Naive thymus-derived CD4-positive, alpha-beta T cell (primary cell): Measurements from ENCODE around the gene HIF1AN. TPM values are rescaled to one million over a fixed set of nuclear protein-coding genes. Genes with fewer than 3 reads are reported as not detected.

Experiments used
- ATAC-seq: fragments of 150-1000 bp; cut with Tn5 transposase; 2 replicates; pipeline ENCODE4 v1.10.0; 2021; ENCODE audit warnings: mild to moderate bottlenecking, moderate library complexity
- CTCF ChIA-PET: fragments of 350-600 bp; sonication (Branson Sonifier 250); formaldehyde crosslinking; loops from one replicate; lab custom pipeline; 2021; ENCODE audit warnings: antibody characterized with exemption; lab: Charles Lee
- POLR2A ChIA-PET: fragments of 350-600 bp; sonication (Branson Sonifier 250); formaldehyde crosslinking; loops from one replicate; lab custom pipeline; 2021; ENCODE audit warnings: antibody characterized with exemption, inconsistent platforms; lab: Charles Lee
- DNase-seq, 9 donors: peaks; one replicate each; pipeline versions ENCODE4 v3.0.0 to v3.0.0-alpha.2; 2020 to 2022; ENCODE audit warnings: mixed read lengths in 1 of 9
- H3K27ac ChIP-seq: one replicate; pipeline ENCODE4 v1.7.0; 2013; ENCODE audit warnings: mild to moderate bottlenecking, low read depth, low read length, moderate library complexity
- H3K27me3 ChIP-seq, 2 donors: one replicate each; pipeline ENCODE4 v1.7.0; 2013; ENCODE audit warnings: low read length in 2 of 2, mild to moderate bottlenecking in 2 of 2, moderate library complexity in 2 of 2; ENCODE audit not compliant: control insufficient read depth in 2 of 2, insufficient read depth in 2 of 2
- H3K36me3 ChIP-seq, 3 experiments: 1 replicate in 2 of 3; 2 replicates in 1 of 3; pipeline ENCODE4 v1.7.0; 2013; ENCODE audit warnings: low read length in 3 of 3, mild to moderate bottlenecking in 3 of 3, moderate library complexity in 1 of 3; ENCODE audit not compliant: insufficient read depth in 3 of 3, control insufficient read depth in 2 of 3
- H3K4me1 ChIP-seq, 2 donors: one replicate each; pipeline ENCODE4 v1.7.0; 2013; ENCODE audit warnings: low read length in 2 of 2, mild to moderate bottlenecking in 2 of 2, moderate library complexity in 1 of 2; ENCODE audit not compliant: control insufficient read depth in 2 of 2, insufficient read depth in 2 of 2
- H3K4me3 ChIP-seq: 2 replicates; pipeline ENCODE4 v1.7.0; 2013; ENCODE audit warnings: mild to moderate bottlenecking, low read length
- H3K9me3 ChIP-seq, 3 experiments: 1 replicate in 2 of 3; 2 replicates in 1 of 3; pipeline ENCODE4 v1.7.0; 2013; ENCODE audit warnings: low read length in 3 of 3; ENCODE audit not compliant: control insufficient read depth in 2 of 3
- H3K27ac Mint-ChIP-seq, 9 donors: one replicate each; pipeline ENCODE4 v1.8.0; 2020 to 2022; ENCODE audit warnings: mixed read lengths in 9 of 9, mild to moderate bottlenecking in 8 of 9, moderate library complexity in 5 of 9, inconsistent platforms in 2 of 9
- H3K27me3 Mint-ChIP-seq, 5 donors: one replicate each; pipeline ENCODE4 v1.8.0; 2021 to 2022; ENCODE audit warnings: mixed read lengths in 5 of 5, mild to moderate bottlenecking in 1 of 5
- H3K36me3 Mint-ChIP-seq, 5 donors: one replicate each; pipeline ENCODE4 v1.8.0; 2020 to 2022; ENCODE audit warnings: mixed read lengths in 5 of 5, mild to moderate bottlenecking in 3 of 5, inconsistent platforms in 1 of 5
- H3K4me1 Mint-ChIP-seq, 7 donors: one replicate each; pipeline ENCODE4 v1.8.0; 2020 to 2022; ENCODE audit warnings: mixed read lengths in 7 of 7, mild to moderate bottlenecking in 3 of 7, inconsistent platforms in 1 of 7
- H3K4me3 Mint-ChIP-seq, 10 donors: one replicate each; pipeline ENCODE4 v1.8.0; 2020 to 2022; ENCODE audit warnings: mild to moderate bottlenecking in 10 of 10, mixed read lengths in 10 of 10, moderate library complexity in 6 of 10, inconsistent platforms in 2 of 10
- H3K9me3 Mint-ChIP-seq, 11 donors: one replicate each; pipeline ENCODE4 v1.8.0; 2020 to 2022; ENCODE audit warnings: mixed read lengths in 11 of 11, mild to moderate bottlenecking in 4 of 11, inconsistent platforms in 1 of 11, moderate library complexity in 1 of 11
- intact Hi-C, 2 donors: fragments of 100-400 bp; cut with micrococcal nuclease; formaldehyde crosslinking; loops; one replicate each; pipeline ENCODE4 v1.15.1; 2023
- polyA plus RNA-seq, 2 donors: library from polyadenylated mRNA; unstranded; fragments of 300-500 nt; fragmentation: Illumina TruSeq; gene quantifications; one replicate each; pipeline ENCODE4 v1.2.3, GENCODE V29; 2021
- total RNA-seq, 6 experiments: library from RNA in 5 of 6; stranded (reverse) in 5 of 6; gene quantifications; 1 replicate in 5 of 6; 2 replicates in 1 of 6; pipeline ENCODE4 v1.2.3 and lab custom pipeline; 2021 to 2026

The HIF1AN gene
- total and polyA plus RNA-seq, 7 experiments from 2014 or later, result 24.0 to 74.9 (median 45.5) TPM

DNA sequence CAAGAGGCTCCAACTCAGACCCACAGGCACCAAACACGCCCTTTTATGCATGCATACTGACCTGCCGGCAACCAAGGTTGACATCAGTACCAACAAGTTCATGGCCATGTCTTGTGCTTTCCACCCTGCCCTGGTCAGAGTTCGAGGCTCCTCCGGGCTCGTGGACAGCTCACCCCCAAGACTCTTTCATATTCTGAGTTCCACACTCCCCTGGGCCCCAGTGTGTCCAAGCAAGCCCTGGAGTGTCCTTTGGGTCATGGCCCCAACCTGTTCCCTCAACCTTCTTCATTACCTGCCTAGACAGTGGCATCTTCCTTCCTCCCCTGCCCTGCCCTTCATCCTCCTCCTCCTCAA lies 40.5 kb downstream of the HIF1AN start:
- H3K36me3 ChIP-seq, result no peaks in the 10 kb centered on the region
- ATAC-seq (no peak), DNase-seq (no peak)
- H3K9me3 ChIP-seq, result no peaks in the 10 kb centered on the region
- no peaks in the 10 kb centered on the region for H3K4me1 ChIP-seq
- Mint-ChIP-seq H3K4me1 (no peaks in the 10 kb centered on the region), H3K9me3 (no peaks in the 10 kb centered on the region), H3K27ac (no peak overlapping the region), H3K36me3 (no peaks in the 10 kb centered on the region), H3K27me3 (peaks cover 19 to 50% (median 40%) of the 10 kb centered on the region in 5 donors), H3K4me3 (no peak overlapping the region)
- peaks cover 0 to 4% of the 10 kb centered on the region in 2 donors for H3K27me3 ChIP-seq
- ChIA-PET POLR2A (no interaction called here), CTCF (no interaction called here)
- H3K27ac ChIP-seq, result no peak overlapping the region
- intact Hi-C loops, result no loop called here
- no peak overlapping the region for H3K4me3 ChIP-seq

DNA sequence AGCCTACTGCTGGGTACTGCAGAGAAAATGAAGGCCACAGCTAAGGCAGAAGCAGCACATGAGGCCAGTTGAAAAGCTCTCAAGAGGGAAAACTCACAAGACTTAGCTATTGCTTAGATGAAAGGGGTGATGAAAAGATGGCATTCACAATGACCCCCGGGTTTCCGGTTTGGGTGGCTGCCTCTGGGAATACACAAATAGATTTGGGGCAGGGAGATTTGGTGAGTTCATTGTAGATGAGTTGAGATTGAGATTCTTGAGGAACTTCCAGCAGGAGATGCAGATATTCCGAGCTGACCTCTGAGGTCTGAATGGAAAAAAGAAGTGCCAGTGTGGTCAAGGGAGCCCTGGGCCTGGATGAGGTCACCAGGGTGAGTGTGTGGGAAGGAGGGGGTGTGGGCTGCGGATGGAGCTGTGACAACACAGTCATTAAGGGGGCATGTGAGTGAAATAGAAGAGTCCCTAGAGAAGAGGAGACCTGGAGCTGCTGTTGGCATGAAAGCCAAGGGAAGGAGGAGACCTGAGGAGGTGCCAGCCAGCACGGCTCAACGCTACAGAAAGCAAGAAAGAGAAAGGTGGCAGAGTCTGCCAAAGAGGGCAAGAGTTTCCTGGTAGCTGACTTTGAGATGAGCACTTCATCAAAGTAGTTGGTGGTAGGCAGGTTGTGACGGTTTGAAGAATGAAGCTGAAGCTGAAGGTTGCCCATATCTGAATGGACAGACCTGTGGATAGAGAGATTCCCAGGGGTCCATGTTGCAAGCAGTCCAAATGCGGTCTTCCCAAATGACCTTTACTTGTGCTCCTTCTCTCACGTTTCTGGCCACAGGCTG lies 43.7 kb downstream of the HIF1AN start:
- no peak overlapping the region for H3K27ac ChIP-seq
- ChIA-PET POLR2A (no interaction called here), CTCF (no interaction called here)
- H3K9me3 ChIP-seq, result no peaks in the 10 kb centered on the region
- intact Hi-C loops, result no loop called here
- no peak for DNase-seq
- no peak overlapping the region for H3K4me3 ChIP-seq
- H3K4me1 ChIP-seq, result no peaks in the 10 kb centered on the region
- Mint-ChIP-seq H3K4me3 (no peak overlapping the region), H3K27me3 (peaks cover 30 to 44% (median 40%) of the 10 kb centered on the region in 5 donors), H3K4me1 (no peaks in the 10 kb centered on the region), H3K36me3 (peaks cover 0 to 3% (median 0%) of the 10 kb centered on the region in 5 donors), H3K27ac (no peak overlapping the region), H3K9me3 (no peaks in the 10 kb centered on the region)
- ATAC-seq, result no peak
- H3K36me3 ChIP-seq, result no peaks in the 10 kb centered on the region
- no peaks in the 10 kb centered on the region for H3K27me3 ChIP-seq

DNA sequence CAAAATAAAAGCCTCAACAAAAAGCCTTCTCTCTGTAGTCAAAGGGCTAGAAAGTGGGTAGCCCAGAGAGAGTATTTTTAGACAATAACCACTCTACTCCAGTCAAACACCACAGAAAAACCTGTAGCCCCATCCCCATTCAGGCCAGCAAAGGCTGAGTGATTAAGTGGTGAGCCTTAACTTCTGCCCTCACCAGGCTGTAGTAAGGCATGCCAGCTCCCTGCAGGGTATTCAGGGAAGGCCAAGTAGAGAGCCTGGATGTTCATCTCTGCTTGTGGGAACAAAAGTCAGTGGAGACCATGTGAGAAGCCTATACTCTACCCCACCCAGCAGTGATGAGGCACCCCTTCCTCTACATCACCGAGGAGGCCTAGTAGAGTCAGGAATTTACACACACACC lies 51.2 kb downstream of the HIF1AN start:
- POLR2A ChIA-PET, result no interaction called here
- CTCF ChIA-PET, result no interaction called here
- peaks cover 66 to 79% (median 71%) of the 10 kb centered on the region in 5 donors for H3K27me3 Mint-ChIP-seq
- Histone ChIP-seq H3K36me3 (no peaks in the 10 kb centered on the region), H3K27ac (no peak overlapping the region), H3K4me1 (no peaks in the 10 kb centered on the region), H3K9me3 (no peaks in the 10 kb centered on the region), H3K27me3 (peaks cover 0 to 10% of the 10 kb centered on the region in 2 donors), H3K4me3 (no peak overlapping the region)
- ATAC-seq (no peak), DNase-seq (no peak)
- H3K4me1 Mint-ChIP-seq, result no peaks in the 10 kb centered on the region
- H3K9me3 Mint-ChIP-seq, result peaks cover 0 to 31% (median 10%) of the 10 kb centered on the region in 11 donors
- no peak overlapping the region for H3K4me3 Mint-ChIP-seq
- no peak overlapping the region for H3K27ac Mint-ChIP-seq
- intact Hi-C loops, result no loop called here
- peaks cover 0 to 5% (median 0%) of the 10 kb centered on the region in 5 donors for H3K36me3 Mint-ChIP-seq

DNA sequence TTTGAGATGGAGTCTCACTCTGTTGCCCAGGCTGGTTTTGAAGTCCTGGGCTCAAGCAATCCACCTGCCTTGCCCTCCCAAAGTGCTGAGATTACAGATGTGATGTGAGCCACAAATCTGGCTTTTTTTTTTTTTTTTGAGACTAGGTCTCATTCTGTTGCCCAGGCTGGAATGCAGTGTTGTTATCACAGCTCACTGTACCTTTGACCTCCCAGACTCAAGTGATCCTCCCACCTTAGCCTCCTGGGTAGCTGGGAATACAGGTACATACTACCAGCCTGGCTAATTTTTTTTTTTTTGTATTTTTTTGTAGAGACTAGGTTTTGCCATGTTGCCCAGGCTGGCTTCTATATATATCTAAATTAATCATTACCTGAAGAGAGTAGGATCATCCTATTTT lies 62.4 kb downstream of the HIF1AN start:
- H3K27me3 Mint-ChIP-seq, result peaks cover 23 to 64% (median 40%) of the 10 kb centered on the region in 5 donors
- intact Hi-C loops, result no loop called here
- peaks cover 0 to 3% (median 0%) of the 10 kb centered on the region in 11 donors for H3K9me3 Mint-ChIP-seq
- H3K4me1 Mint-ChIP-seq, result no peaks in the 10 kb centered on the region
- peaks cover 0 to 3% (median 0%) of the 10 kb centered on the region in 5 donors for H3K36me3 Mint-ChIP-seq
- Histone ChIP-seq H3K4me3 (no peak overlapping the region), H3K27me3 (peaks cover 0 to 5% of the 10 kb centered on the region in 2 donors), H3K27ac (no peak overlapping the region), H3K36me3 (no peaks in the 10 kb centered on the region), H3K4me1 (no peaks in the 10 kb centered on the region), H3K9me3 (no peaks in the 10 kb centered on the region)
- CTCF ChIA-PET, result interaction anchor here (0.8 kb wide), 1 partner anchor 213 kb away, joined by 3 read pairs; no protein-coding TSS in a partner anchor
- H3K4me3 Mint-ChIP-seq, result no peak overlapping the region
- no peak for ATAC-seq
- POLR2A ChIA-PET, result no interaction called here
- no peak for DNase-seq
- no peak overlapping the region for H3K27ac Mint-ChIP-seq

GRCh38 chr10:100600218-100600617 lies 64.5 kb downstream of the HIF1AN start:
- Histone ChIP-seq H3K4me3 (no peak overlapping the region), H3K27me3 (peaks cover 0 to 5% of the 10 kb centered on the region in 2 donors), H3K4me1 (no peaks in the 10 kb centered on the region), H3K36me3 (no peaks in the 10 kb centered on the region), H3K27ac (no peak overlapping the region), H3K9me3 (no peaks in the 10 kb centered on the region)
- Mint-ChIP-seq H3K36me3 (peaks cover 0 to 3% (median 0%) of the 10 kb centered on the region in 5 donors), H3K4me1 (no peaks in the 10 kb centered on the region), H3K27ac (no peak overlapping the region), H3K9me3 (peaks cover 0 to 8% (median 3%) of the 10 kb centered on the region in 11 donors), H3K27me3 (peaks cover 31 to 67% (median 45%) of the 10 kb centered on the region in 5 donors), H3K4me3 (no peak overlapping the region)
- CTCF ChIA-PET, result no interaction called here
- ATAC-seq, result no peak
- POLR2A ChIA-PET, result no interaction called here
- intact Hi-C loops, result no loop called here
- DNase-seq, result no peak

DNA sequence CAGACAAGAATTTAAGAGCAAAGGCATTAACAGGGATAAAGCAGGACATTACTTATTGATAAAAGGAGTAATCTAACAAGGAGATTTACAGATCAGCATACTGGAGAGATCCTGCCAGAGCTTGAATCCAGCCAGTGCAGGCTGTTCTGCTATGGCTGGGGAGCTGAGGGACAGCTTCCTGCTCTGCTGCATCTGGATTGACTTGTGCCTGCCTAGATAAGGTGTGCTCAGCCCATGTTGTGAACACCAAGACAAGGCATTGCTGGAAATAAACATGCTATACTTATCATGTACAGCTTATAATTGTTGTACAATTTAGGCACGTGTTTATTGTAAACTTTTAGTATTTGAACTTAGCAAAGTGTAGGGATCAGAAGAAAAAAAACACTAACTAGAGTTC lies 71.7 kb downstream of the HIF1AN start:
- intact Hi-C loops, result no loop called here
- no peaks in the 10 kb centered on the region for H3K9me3 ChIP-seq
- no peaks in the 10 kb centered on the region for H3K4me1 Mint-ChIP-seq
- H3K9me3 Mint-ChIP-seq, result peaks cover 0 to 11% (median 6%) of the 10 kb centered on the region in 11 donors
- no peak overlapping the region for H3K4me3 Mint-ChIP-seq
- no peak for DNase-seq
- no peak for ATAC-seq
- H3K4me3 ChIP-seq, result no peak overlapping the region
- ChIA-PET POLR2A (no interaction called here), CTCF (interaction anchor here (0.6 kb wide), 1 partner anchor 8 kb away, joined by 5 read pairs; no protein-coding TSS in a partner anchor)
- no peak overlapping the region for H3K27ac Mint-ChIP-seq
- no peaks in the 10 kb centered on the region for H3K4me1 ChIP-seq
- no peaks in the 10 kb centered on the region for H3K27me3 ChIP-seq
- no peak overlapping the region for H3K27ac ChIP-seq
- H3K27me3 Mint-ChIP-seq, result peaks cover 50 to 60% (median 54%) of the 10 kb centered on the region in 5 donors
- no peaks in the 10 kb centered on the region for H3K36me3 ChIP-seq
- H3K36me3 Mint-ChIP-seq, result peaks cover 0 to 3% (median 0%) of the 10 kb centered on the region in 5 donors
